H9 (cell line): ENCODE results near the gene RPS14. TPM values are rescaled to one million over a fixed set of nuclear protein-coding genes. Genes with fewer than 3 reads are reported as not detected.

Experiments
- DNase-seq: peaks from one replicate; pipeline ENCODE4 v3.0.0-alpha.2; 2017
- H2AFZ ChIP-seq: one replicate; pipeline ENCODE4 v1.6.1; 2013; ENCODE audit warnings: mild to moderate bottlenecking, low read length, control low read depth, moderate library complexity
- H2AK5ac ChIP-seq: 2 replicates; pipeline ENCODE4 v1.6.1; 2013; ENCODE audit warnings: low read length, control low read depth, mixed read lengths; ENCODE audit not compliant: insufficient read length
- H2BK120ac ChIP-seq: one replicate; pipeline ENCODE4 v1.6.1; 2013; ENCODE audit warnings: low read depth, mild to moderate bottlenecking, low read length, control low read depth, inconsistent platforms; ENCODE audit not compliant: poor library complexity, severe bottlenecking
- H2BK12ac ChIP-seq: 2 replicates; pipeline ENCODE4 v1.6.1; 2013; ENCODE audit warnings: low read length, control low read depth, mixed read lengths, low read depth; ENCODE audit not compliant: insufficient read length
- H2BK15ac ChIP-seq: 2 replicates; pipeline ENCODE4 v1.6.1; 2013; ENCODE audit warnings: low read depth, low read length, control low read depth
- H2BK20ac ChIP-seq: one replicate; pipeline ENCODE4 v1.6.1; 2013; ENCODE audit warnings: low read depth, mild to moderate bottlenecking, low read length, control low read depth, inconsistent platforms; ENCODE audit not compliant: poor library complexity, severe bottlenecking
- H2BK5ac ChIP-seq: 2 replicates; pipeline ENCODE4 v1.6.1; 2013; ENCODE audit warnings: low read length, control low read depth, mixed read lengths; ENCODE audit not compliant: insufficient read length
- H3K14ac ChIP-seq: 2 replicates; pipeline ENCODE4 v1.6.1; 2013; ENCODE audit warnings: low read length, control low read depth; ENCODE audit not compliant: insufficient read depth
- H3K18ac ChIP-seq: 2 replicates; pipeline ENCODE4 v1.6.1; 2013; ENCODE audit warnings: low read depth, mild to moderate bottlenecking, mixed read lengths, low read length, control low read depth; ENCODE audit not compliant: insufficient read length
- H3K23ac ChIP-seq: 2 replicates; pipeline ENCODE4 v1.6.1; 2013; ENCODE audit warnings: low read length, control low read depth, mixed read lengths, low read depth; ENCODE audit not compliant: insufficient read length
- H3K23me2 ChIP-seq: 2 replicates; pipeline ENCODE4 v1.6.1; 2013; ENCODE audit warnings: low read depth, mild to moderate bottlenecking, mixed read lengths, low read length, control low read depth; ENCODE audit not compliant: insufficient read length, poor library complexity, severe bottlenecking
- H3K27ac ChIP-seq: 2 replicates; pipeline ENCODE4 v1.5.1; 2013; ENCODE audit warnings: low read length, control low read depth, mixed read lengths, low read depth; ENCODE audit not compliant: insufficient read length
- H3K27me3 ChIP-seq: 2 replicates; pipeline ENCODE4 v1.6.1; 2013; ENCODE audit warnings: low read length, control low read depth, inconsistent platforms; ENCODE audit not compliant: insufficient read depth
- H3K4ac ChIP-seq: 2 replicates; pipeline ENCODE4 v1.6.1; 2013; ENCODE audit warnings: low read depth, mild to moderate bottlenecking, control low read depth, inconsistent platforms, low read length, moderate library complexity
- H3K4me1 ChIP-seq: 2 replicates; pipeline ENCODE4 v1.6.1; 2013; ENCODE audit warnings: low read length, control low read depth, inconsistent platforms; ENCODE audit not compliant: insufficient read depth
- H3K4me2 ChIP-seq: 2 replicates; pipeline ENCODE4 v1.6.1; 2013; ENCODE audit warnings: low read length, control low read depth, mixed read lengths; ENCODE audit not compliant: insufficient read length, insufficient read depth
- H3K56ac ChIP-seq: 2 replicates; pipeline ENCODE4 v1.6.1; 2013; ENCODE audit warnings: low read depth, mild to moderate bottlenecking, mixed read lengths, low read length, control low read depth; ENCODE audit not compliant: insufficient read length
- H3K79me1 ChIP-seq: 2 replicates; pipeline ENCODE4 v1.6.1; 2013; ENCODE audit warnings: low read depth, mild to moderate bottlenecking, moderate library complexity, low read length, control low read depth, inconsistent platforms; ENCODE audit not compliant: insufficient read depth, poor library complexity, severe bottlenecking
- H3K79me2 ChIP-seq: 2 replicates; pipeline ENCODE4 v1.6.1; 2013; ENCODE audit warnings: low read length, control low read depth, inconsistent platforms; ENCODE audit not compliant: insufficient read depth
- H3K9ac ChIP-seq: 2 replicates; pipeline ENCODE4 v1.6.1; 2013; ENCODE audit warnings: low read length, control low read depth, mixed read lengths; ENCODE audit not compliant: insufficient read length; ENCODE audit errors: extremely low read depth
- H3K9me3 ChIP-seq: one replicate; pipeline ENCODE4 v1.6.1; 2013; ENCODE audit warnings: low read depth, low read length, inconsistent platforms; ENCODE audit not compliant: control insufficient read depth
- H3T11ph ChIP-seq: one replicate; pipeline ENCODE4 v1.6.1; 2013; ENCODE audit warnings: mild to moderate bottlenecking, low read length, control low read depth, inconsistent platforms
- H4K20me1 ChIP-seq: one replicate; pipeline ENCODE4 v1.6.1; 2013; ENCODE audit not compliant: control insufficient read depth, insufficient read length, insufficient read depth
- H4K5ac ChIP-seq: 2 replicates; pipeline ENCODE4 v1.6.1; 2013; ENCODE audit warnings: low read depth, mild to moderate bottlenecking, mixed read lengths, low read length, control low read depth; ENCODE audit not compliant: insufficient read length
- H4K8ac ChIP-seq: replicated peaks from 2 replicates; pipeline ENCODE4 v1.6.1; 2013; ENCODE audit warnings: low read length, control low read depth, mixed read lengths, low read depth; ENCODE audit not compliant: insufficient read length
- H4K91ac ChIP-seq: 2 replicates; pipeline ENCODE4 v1.6.1; 2013; ENCODE audit warnings: low read depth, mild to moderate bottlenecking, moderate library complexity, mixed read lengths, low read length, control low read depth; ENCODE audit not compliant: insufficient read length
- H3K27ac Mint-ChIP-seq, 3 experiments: 2 replicates in 2 of 3; 3 replicates in 1 of 3; pipeline ENCODE4 v1.8.0; 2020 to 2021; ENCODE audit warnings: mixed read lengths in 3 of 3, mild to moderate bottlenecking in 1 of 3, moderate library complexity in 1 of 3
- H3K27me3 Mint-ChIP-seq: 2 replicates; pipeline ENCODE4 v1.8.0; 2021; ENCODE audit warnings: low read depth, mild to moderate bottlenecking, moderate library complexity, mixed read lengths
- H3K36me3 Mint-ChIP-seq, 3 experiments: 2 replicates in 2 of 3; 3 replicates in 1 of 3; pipeline ENCODE4 v1.8.0; 2020 to 2021; ENCODE audit warnings: low read depth in 3 of 3, mixed read lengths in 3 of 3; ENCODE audit not compliant: insufficient read depth in 1 of 3
- H3K4me1 Mint-ChIP-seq, 2 experiments: 2 replicates each; pipeline ENCODE4 v1.8.0; 2020; ENCODE audit warnings: mixed read lengths in 2 of 2
- H3K4me3 Mint-ChIP-seq, 2 experiments: 2 replicates in 1 of 2; 3 replicates in 1 of 2; pipeline ENCODE4 v1.8.0; 2020 to 2021; ENCODE audit warnings: mild to moderate bottlenecking in 2 of 2, mixed read lengths in 2 of 2, moderate library complexity in 1 of 2
- H3K9me3 Mint-ChIP-seq, 2 experiments: 2 replicates in 1 of 2; 3 replicates in 1 of 2; pipeline ENCODE4 v1.8.0; 2020; ENCODE audit warnings: mild to moderate bottlenecking in 2 of 2, mixed read lengths in 2 of 2, moderate library complexity in 1 of 2
- CTCF ChIP-seq: fragments of 200-600 bp; sonication (generic); conservative IDR thresholded peaks from 3 replicates; pipeline ENCODE4 v1.8.0; 2021; ENCODE audit warnings: antibody characterized with exemption, mild to moderate bottlenecking
- WGBS: extraction: QIAGEN DNeasy Blood & Tissue Kit; methylation state at CpG from one replicate; pipeline ENCODE4 v1.1.7; 2013; ENCODE audit warnings: missing lambda C conversion rate, low lambda C conversion rate, mixed read lengths; ENCODE audit not compliant: insufficient read length; ENCODE audit errors: extremely low coverage; 5-methylcytosine and 5-hydroxymethylcytosine counted together
- total RNA-seq: library from RNA; stranded (reverse); gene quantifications from 2 replicates; pipeline ENCODE4 v1.2.1, GENCODE V29; 2021

The RPS14 gene
- total RNA-seq, 1 experiment from 2014 or later, result 2,533 TPM

GRCh38 chr5:150434464-150434863 lies 15.1 kb downstream of the RPS14 start:
- no peak overlapping the region for H3K18ac ChIP-seq
- no peaks in the 10 kb centered on the region for H3K9me3 Mint-ChIP-seq
- H3K23me2 ChIP-seq, result no peaks in the 10 kb centered on the region
- H2BK5ac ChIP-seq, result no peak overlapping the region
- H3K4me2 ChIP-seq, result no peak overlapping the region
- peaks cover 4% of the 10 kb centered on the region for H3K27me3 Mint-ChIP-seq
- no peaks in the 10 kb centered on the region for H3K27me3 ChIP-seq
- no peak overlapping the region for H2AFZ ChIP-seq
- no peak overlapping the region for H2BK12ac ChIP-seq
- H3K27ac Mint-ChIP-seq, result no peak overlapping the region
- no peaks in the 10 kb centered on the region for H4K20me1 ChIP-seq
- H3K9ac ChIP-seq, result no peak overlapping the region
- H4K8ac ChIP-seq, result no peak overlapping the region
- H3K14ac ChIP-seq, result no peak overlapping the region
- H2BK15ac ChIP-seq, result no peak overlapping the region
- no peak overlapping the region for H4K91ac ChIP-seq
- no peaks in the 10 kb centered on the region for H3K79me1 ChIP-seq
- no peak overlapping the region for H2BK20ac ChIP-seq
- no peak for DNase-seq
- WGBS, result no CpG with 5 or more reads among the region's 6 CpGs
- H3K4me1 Mint-ChIP-seq, result peaks cover 3 to 4% of the 10 kb centered on the region in 2 experiments
- no peak for TF ChIP-seq CTCF
- no peak overlapping the region for H2BK120ac ChIP-seq
- H2AK5ac ChIP-seq, result no peak overlapping the region
- no peaks in the 10 kb centered on the region for H3K9me3 ChIP-seq
- H3K36me3 Mint-ChIP-seq, result no peaks in the 10 kb centered on the region; a peak in 1 of 7 replicates
- no peaks in the 10 kb centered on the region for H3K4me1 ChIP-seq
- H3K4me3 Mint-ChIP-seq, result no peak overlapping the region
- no peak overlapping the region for H3K56ac ChIP-seq
- H3T11ph ChIP-seq, result no peak overlapping the region
- no peak overlapping the region for H3K4ac ChIP-seq
- H3K23ac ChIP-seq, result no peak overlapping the region
- no peak overlapping the region for H4K5ac ChIP-seq
- no peaks in the 10 kb centered on the region for H3K79me2 ChIP-seq
- no peak overlapping the region for H3K27ac ChIP-seq
